GM23248 (cell line): ENCODE results near the gene MRAS.

ENCODE experiments used
- EZH2 ChIP-seq: fragments of 200-600 bp; sonication (generic); IDR thresholded peaks from 2 replicates; pipeline ENCODE4 v1.6.1; 2018; ENCODE audit warnings: antibody characterized with exemption, mild to moderate bottlenecking; ENCODE audit not compliant: insufficient read depth, poor library complexity, severe bottlenecking
- EZH2phosphoT487 ChIP-seq: fragments of 200-600 bp; sonication (generic); IDR thresholded peaks from 2 replicates; pipeline ENCODE4 v1.6.1; 2018; ENCODE audit warnings: antibody characterized with exemption, moderate library complexity, mild to moderate bottlenecking, low read depth; ENCODE audit not compliant: insufficient read depth

DNA sequence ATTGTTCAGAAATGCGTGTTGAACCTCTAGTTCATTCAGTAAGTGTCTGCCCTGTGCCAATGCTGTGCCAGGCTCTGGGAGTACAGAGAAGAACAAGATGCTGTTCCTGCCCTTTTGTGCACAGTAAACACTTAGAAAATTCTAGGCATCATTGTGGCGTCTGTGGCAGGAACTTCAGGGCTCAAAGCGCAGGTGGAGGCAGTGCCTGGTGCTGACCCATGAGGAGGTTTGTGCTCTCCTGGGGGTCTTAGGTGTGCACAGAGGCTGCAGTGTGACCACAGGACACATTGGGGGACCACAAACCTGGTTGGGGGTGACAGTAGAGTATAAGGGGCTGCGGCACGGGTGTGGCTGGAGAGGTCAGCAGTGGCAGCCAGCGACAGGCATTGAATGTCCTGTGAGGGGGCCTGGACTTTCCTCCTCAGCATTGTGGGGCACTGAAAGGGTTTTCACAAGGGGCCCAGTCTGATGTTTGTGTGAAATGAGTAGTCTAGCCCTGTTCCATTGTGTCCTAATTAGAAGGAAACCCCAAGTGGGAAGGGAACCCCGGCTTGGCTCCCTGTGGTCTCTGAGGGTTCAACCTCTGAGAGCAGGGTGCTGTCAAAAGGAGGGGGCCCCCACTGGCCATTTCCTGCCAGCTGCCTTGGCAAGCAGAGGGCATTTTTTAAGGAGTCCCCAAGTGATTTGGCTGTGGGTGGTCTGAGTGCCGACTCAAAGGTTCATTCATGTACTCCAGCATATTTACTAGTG lies 20.9 kb downstream of the MRAS start:
- no peak for TF ChIP-seq EZH2
- no peak for TF ChIP-seq EZH2phosphoT487
